ENCODE data around the gene GCLC. TPM values are rescaled to one million over a fixed set of nuclear protein-coding genes. Genes with fewer than 3 reads are reported as not detected.

The GCLC gene
- total RNA-seq, 4 donors from 2014 or later, result 63.5 to 84.3 (median 71.7) TPM

DNA sequence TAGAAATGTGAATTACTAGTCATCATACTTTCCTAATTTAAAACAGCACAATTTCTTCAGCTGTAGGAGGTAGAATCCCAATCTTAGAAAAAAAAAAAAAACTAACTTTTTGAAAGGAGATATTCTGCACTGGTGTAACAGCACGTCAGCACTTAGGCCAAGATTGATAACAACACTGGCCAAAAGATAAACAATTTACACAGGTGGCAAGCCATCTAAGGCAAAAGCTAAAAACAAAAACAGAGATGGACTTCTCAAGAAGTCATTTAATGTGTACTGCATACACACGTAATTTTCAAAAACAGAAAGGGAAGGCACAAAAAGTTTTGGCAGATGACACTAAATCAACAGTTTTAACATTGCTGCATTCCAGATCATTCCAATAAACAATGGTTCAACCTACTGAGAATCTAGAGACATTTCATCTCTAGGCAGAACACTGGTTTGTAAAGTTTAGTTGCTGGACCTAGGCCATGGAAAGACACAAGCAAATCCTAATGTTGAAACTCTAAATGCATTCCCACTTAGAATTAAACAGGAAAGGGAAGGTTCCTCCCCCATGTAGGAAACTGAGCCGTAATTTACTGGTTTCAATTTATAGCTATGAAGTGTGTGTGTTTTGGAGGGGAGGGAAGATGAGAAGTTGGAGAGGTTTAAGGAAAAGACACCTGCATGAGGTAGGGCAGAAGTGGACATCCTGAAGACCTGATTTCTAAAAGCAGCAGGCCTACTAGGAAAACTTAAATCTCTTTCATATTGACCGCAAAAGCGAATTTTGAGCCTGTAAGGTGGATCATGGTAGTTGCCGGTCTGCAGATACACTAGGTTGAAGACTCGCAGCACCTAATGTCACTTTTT is 1.3 kb downstream of the GCLC start:
- no peaks in the 10 kb centered on the region for H3K27me3 ChIP-seq
- TF ChIP-seq POLR2AphosphoS5 (IDR thresholded peaks at IDR 0.05), result peak; percentile 37
- TF ChIP-seq, protein P1, sequence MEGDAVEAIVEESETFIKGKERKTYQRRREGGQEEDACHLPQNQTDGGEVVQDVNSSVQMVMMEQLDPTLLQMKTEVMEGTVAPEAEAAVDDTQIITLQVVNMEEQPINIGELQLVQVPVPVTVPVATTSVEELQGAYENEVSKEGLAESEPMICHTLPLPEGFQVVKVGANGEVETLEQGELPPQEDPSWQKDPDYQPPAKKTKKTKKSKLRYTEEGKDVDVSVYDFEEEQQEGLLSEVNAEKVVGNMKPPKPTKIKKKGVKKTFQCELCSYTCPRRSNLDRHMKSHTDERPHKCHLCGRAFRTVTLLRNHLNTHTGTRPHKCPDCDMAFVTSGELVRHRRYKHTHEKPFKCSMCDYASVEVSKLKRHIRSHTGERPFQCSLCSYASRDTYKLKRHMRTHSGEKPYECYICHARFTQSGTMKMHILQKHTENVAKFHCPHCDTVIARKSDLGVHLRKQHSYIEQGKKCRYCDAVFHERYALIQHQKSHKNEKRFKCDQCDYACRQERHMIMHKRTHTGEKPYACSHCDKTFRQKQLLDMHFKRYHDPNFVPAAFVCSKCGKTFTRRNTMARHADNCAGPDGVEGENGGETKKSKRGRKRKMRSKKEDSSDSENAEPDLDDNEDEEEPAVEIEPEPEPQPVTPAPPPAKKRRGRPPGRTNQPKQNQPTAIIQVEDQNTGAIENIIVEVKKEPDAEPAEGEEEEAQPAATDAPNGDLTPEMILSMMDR (IDR thresholded peaks at IDR 0.05), result no peak
- WGBS, 2 donors (ENCODE audit: low coverage in 1 of 2), result 4 to 13% methylated on average over 3 to 7 of the region's 7 CpGs
- no peaks in the 10 kb centered on the region for H3K36me3 ChIP-seq
- peak overlapping the region; percentile 69 to 96 for H3K4me3 ChIP-seq
- peaks cover 2 to 87% (median 16%) of the 10 kb centered on the region in 3 donors for H3K4me1 ChIP-seq
- no peaks in the 10 kb centered on the region for H3K9me3 ChIP-seq
- H3K27ac ChIP-seq, result peak overlapping the region; percentile 94 to 98 (median 96)
- ATAC-seq, result no peak

DNA sequence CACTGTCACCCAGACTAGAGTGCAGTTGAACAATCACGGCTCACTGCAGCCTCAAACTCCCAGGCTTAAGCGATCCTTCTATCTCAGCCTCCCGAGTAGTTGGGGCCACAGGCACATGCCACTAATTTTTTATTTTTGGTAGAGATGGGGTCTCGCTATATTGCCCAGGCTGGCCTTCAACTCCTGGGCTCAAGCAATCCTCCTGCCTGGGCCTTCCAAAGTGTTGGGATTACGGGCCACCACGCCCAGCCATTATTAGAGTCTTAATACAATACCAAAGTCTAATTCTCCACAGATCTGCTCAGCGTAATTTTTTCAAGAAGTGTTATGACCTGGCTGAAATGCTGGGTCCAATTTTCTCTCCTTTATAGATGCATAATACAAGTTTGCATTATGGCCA is 3.0 kb downstream of the GCLC start:
- Histone ChIP-seq H3K4me1 (peaks cover 4 to 88% (median 7%) of the 10 kb centered on the region in 3 donors), H3K27ac (peak overlapping the region in 3 of 4 donors; percentile 94 to 98 (median 97)), H3K27me3 (no peaks in the 10 kb centered on the region), H3K4me3 (no peak overlapping the region), H3K36me3 (no peaks in the 10 kb centered on the region), H3K9me3 (no peaks in the 10 kb centered on the region)
- WGBS, 2 donors (ENCODE audit: low coverage in 1 of 2), result 91 to 94% methylated on average over 7 of the region's 7 CpGs
- no peak for ATAC-seq
- TF ChIP-seq POLR2A (IDR thresholded peaks at IDR 0.05), result no peak
- TF ChIP-seq POLR2AphosphoS5 (IDR thresholded peaks at IDR 0.05), result no peak
- TF ChIP-seq, protein P1 (IDR thresholded peaks at IDR 0.05), result no peak
- TF ChIP-seq EP300 (IDR thresholded peaks at IDR 0.05), result no peak

DNA sequence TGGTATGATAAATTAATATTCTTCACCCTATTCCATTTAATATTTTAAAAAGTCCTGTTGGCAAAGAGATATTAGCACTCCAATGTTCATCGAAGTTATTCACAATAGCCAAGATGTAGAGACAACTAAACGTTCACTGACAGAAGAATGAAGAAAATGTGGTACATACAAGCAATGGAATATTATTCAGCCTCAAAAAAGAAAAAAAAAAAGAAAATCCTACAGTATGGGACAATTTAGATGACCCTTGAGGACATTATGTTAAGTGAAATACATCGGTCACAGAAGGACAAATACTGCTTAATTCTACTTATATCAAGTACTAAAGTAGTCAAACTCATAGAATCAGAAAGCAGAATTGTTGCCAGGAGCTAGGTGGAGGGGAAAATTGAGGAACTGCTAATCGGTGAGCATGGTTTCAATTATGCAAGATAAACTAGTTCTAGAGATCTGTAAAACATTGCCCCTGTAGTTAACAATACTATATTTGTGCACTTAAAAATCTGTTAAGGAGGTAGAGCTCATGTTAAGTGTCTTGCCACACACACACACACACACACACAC is 4.7 kb downstream of the GCLC start:
- Histone ChIP-seq H3K27me3 (no peaks in the 10 kb centered on the region), H3K4me3 (no peak overlapping the region), H3K27ac (peak overlapping the region in 1 of 4 donors; percentile 94), H3K4me1 (peaks cover 7 to 81% (median 7%) of the 10 kb centered on the region in 3 donors), H3K9me3 (no peaks in the 10 kb centered on the region), H3K36me3 (no peaks in the 10 kb centered on the region)
- ATAC-seq, result no peak
- TF ChIP-seq, protein P1 (IDR thresholded peaks at IDR 0.05), result no peak
- TF ChIP-seq POLR2AphosphoS5 (IDR thresholded peaks at IDR 0.05) (no peak), EP300 (IDR thresholded peaks at IDR 0.05) (no peak), POLR2A (IDR thresholded peaks at IDR 0.05) (no peak)
- 67 to 81% methylated on average over 3 to 4 of the region's 4 CpGs for WGBS, 2 donors (ENCODE audit: low coverage in 1 of 2)

DNA sequence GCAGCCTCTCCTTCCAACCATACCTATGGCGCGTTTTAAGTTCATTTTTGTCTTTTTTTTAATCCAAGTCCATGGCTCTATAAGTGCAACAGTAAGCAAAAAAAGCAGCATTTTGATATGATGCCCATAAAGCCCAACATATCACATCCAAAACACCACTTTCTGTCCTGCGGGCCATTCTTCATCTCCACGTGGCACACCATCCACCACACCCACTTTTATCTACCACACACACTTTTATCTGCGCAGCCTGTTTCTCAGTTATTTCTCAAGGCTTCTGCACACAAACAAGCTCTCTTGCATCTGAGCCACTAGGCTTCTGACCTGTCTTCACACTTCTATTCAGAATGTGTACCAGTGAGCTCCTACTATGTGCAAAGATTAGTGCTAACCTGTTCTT is 5.3 kb downstream of the GCLC start:
- TF ChIP-seq, protein P1 (IDR thresholded peaks at IDR 0.05), result no peak
- no peak overlapping the region for H3K27ac ChIP-seq
- H3K9me3 ChIP-seq, result no peaks in the 10 kb centered on the region
- WGBS, 2 donors (ENCODE audit: low coverage in 1 of 2), result 80 to 83% methylated on average over 5 of the region's 5 CpGs
- no peaks in the 10 kb centered on the region for H3K27me3 ChIP-seq
- no peaks in the 10 kb centered on the region for H3K36me3 ChIP-seq
- no peak overlapping the region for H3K4me3 ChIP-seq
- peaks cover 7 to 85% (median 7%) of the 10 kb centered on the region in 3 donors for H3K4me1 ChIP-seq
- ATAC-seq, result no peak

DNA sequence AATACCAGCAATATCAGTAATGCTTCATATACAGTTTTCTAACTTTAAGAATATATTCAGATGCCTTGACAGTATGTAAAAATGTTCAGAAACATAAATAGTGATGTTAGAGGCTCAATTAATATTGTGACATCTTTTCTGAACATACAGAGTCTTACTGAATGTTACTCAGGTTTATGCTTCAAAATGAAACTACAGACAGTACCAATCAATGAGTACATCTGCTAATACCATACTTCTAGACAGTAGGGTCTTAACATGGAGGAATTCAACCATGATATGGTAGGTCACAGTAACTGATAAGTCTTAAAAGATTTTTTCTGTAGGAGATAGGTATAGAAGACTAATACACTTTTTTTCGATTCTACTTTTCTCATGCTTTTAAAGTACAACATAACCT is 8.3 kb downstream of the GCLC start:
- no peaks in the 10 kb centered on the region for H3K27me3 ChIP-seq
- no peaks in the 10 kb centered on the region for H3K36me3 ChIP-seq
- H3K4me1 ChIP-seq, result peaks cover 14 to 88% (median 16%) of the 10 kb centered on the region in 3 donors
- TF ChIP-seq EP300 (IDR thresholded peaks at IDR 0.05) (no peak), POLR2A (IDR thresholded peaks at IDR 0.05) (no peak), POLR2AphosphoS5 (IDR thresholded peaks at IDR 0.05) (no peak)
- TF ChIP-seq, protein P1 (IDR thresholded peaks at IDR 0.05), result no peak
- no peak overlapping the region for H3K27ac ChIP-seq
- H3K9me3 ChIP-seq, result no peaks in the 10 kb centered on the region
- H3K4me3 ChIP-seq, result no peak overlapping the region
- no peak for ATAC-seq
- WGBS, 2 donors (ENCODE audit: low coverage in 1 of 2), result 100% methylated on average over 1 of the region's 1 CpG
